ENCODE measurements around the gene MEIS2.

MEIS2 gene

DNA sequence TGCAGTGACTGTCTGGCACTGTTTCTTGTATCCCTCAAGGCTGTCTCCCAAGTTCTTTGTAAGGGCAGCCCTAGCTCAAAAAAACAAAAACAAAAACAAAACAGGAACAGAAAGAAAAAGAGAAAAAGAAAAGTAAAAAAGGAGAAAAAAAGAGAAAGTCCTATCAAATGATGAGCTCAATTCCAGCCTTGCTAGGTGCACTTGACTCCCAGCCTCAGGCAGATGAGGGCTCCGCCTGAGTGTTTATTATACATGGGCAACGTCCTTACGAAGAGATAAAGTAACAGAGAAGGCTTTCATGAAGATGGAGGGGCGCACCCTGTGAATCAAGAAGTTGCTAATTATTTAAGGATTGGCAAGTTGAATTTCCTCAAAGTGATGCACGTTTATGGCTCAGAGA is 175.3 kb downstream of the MEIS2 start:
- ATAC-seq = no peak

DNA sequence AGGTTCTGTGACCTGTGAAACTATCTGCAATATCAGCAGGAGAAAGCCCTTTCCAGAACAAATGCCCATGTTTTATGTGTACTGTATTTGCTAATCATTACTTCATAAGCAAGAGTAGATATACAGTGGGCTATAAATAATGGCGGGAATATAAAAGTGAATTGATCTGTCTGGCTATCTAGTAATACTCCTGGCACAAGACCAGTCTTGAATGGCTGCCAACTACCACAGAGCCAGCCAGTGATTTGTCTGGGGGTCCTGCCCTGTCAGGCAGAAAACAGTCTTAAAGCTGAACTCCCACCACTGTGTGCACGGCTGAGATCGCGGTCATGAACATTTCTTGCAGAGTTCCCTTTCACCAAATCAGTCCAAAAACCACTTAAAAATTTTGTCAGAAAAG is 176.3 kb downstream of the MEIS2 start:
- no peak for ATAC-seq

DNA sequence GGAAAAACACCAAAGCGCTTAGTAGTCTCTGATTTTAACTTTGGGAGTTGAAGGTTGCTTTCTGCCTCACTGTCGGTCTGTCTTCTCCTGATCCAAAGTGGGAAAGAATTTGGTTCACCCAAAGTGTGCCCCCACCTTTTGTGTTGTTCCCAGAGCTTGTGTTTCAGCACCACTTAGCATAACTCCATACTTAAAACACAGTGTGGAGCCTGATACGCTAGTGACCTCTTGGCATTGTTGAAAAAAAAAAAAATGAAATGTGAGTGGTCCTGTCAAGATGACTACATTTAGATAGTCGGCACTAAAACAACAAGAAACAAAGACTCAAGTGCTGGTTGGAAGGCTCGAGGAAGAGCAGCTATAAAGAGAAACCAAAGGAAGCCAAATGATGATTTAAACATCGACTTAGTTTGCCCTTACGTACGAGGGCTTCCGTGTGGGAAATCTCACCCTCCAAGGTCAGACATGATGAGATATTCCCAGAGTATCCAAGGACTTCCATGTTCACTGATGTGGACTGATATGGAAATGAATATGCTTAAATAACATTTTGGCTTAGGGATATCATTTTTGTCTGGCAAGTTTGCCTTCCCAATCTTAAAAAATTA is 178.8 kb downstream of the MEIS2 start:
- no peak for ATAC-seq

DNA sequence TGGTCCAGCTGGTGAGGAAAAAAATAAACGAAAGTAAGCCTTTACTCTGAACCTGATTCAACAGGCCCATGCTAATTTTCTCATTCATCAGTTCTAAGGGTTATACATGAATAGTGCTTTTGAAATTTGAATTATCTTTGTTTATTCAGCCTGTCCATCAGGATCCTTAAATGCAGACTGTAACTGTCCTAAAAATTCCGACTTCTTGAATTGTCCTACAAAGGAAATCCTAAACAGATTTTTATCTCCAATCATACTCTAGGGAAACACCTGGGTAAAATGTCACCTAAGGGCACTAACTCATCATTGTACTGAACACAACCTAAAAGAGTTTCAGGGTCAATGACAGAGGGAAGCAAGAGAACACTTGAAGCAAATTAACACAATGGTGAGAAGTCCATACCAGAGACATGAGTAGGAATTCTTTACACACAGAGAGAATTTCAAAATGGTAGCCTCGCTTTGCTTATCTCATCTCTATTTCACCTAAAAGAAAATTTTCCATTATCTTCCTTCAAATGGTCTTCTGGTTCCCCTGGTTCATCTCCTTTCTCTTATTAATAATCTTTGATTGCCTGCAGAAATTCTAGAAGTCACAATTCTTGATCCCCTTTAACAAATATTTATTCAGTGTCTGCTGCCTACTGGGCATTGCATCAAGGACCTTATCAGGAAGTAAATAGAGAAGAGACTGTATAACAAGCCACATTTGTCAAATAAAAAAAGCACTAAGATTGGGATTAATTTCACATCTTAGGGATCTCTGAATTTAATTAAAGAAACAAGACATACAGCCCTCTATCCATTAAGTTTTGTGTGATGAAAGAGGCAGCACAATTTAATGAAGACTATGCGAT is 182.7 kb downstream of the MEIS2 start:
- ATAC-seq = no peak

DNA sequence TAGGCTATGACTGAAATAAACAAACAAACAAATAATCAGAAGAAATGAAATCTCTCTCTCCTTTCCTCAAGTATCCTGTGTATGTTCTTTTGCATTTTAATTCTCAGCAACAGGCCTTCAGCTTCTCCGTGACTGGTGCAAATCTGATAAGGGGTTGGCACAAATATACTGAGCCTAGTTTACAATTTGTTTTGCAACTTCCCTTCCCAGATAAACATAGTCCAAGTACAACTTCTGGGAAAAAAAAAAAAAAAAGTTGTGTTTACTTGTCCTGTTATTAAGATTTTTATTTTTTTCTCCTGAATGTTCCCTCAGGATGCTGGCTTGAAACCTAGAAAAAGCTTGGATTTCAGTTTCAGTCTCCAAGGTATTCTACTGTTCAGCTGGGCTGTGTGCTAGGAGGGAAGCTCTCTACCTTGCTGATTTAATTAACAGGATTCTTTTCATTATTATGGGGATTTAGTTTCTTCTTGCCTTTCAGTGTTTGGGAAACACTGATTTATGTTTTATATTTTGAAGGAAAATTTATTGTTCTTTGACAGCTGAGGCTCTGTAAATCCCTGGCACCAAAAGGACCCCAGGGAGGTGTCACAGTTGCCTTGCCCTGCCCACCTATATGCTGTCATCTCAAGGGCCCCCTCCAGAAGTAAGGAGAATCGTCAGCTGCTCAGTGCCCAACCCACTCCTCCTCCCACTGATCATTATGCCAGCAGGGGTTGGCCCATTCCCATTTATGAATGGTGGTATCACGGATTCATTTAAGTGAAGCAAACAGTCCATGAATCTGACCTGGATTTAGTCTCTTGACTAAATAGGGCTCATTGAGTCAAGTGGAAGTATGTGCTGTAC is 185.2 kb downstream of the MEIS2 start:
- no peak for ATAC-seq

DNA sequence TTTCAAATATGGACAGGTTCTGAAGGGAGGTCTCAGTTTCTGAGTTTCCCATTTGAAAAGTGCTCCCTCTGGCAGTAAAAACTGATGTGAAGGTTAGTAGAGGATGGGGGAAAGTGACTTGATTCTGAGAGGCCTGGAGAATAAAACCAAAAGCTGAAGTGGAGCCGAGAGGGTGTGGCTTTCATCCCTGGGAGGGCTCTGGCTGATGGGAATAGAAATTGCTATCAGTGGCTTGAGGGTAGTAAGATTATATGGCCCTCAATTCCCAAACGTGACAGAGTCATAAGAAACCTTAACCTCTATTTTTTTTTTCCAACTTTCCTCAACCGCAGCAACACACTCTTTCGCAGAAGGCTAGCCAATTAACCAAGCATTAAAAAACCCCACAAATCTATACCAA is 185.9 kb downstream of the MEIS2 start:
- no peak for ATAC-seq

DNA sequence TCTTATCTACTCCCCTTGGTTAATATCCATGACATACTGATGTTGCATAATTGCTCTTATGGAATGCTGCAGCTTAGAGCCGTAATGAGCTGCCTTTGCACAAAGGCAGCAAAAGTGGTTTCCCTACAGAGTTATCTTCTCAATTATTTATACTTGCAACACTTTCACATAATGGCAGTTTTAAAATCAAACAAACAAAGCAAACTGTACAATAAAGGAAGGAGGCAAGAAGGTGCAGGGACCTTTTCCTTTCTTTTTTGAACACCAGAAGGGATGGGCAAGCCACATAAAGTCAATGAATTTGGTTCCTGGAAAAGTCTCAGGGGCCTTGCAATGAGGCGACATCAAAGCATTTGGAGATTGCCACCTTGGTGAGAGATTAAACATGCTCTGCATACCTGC is 188.0 kb downstream of the MEIS2 start:
- no peak for ATAC-seq

DNA sequence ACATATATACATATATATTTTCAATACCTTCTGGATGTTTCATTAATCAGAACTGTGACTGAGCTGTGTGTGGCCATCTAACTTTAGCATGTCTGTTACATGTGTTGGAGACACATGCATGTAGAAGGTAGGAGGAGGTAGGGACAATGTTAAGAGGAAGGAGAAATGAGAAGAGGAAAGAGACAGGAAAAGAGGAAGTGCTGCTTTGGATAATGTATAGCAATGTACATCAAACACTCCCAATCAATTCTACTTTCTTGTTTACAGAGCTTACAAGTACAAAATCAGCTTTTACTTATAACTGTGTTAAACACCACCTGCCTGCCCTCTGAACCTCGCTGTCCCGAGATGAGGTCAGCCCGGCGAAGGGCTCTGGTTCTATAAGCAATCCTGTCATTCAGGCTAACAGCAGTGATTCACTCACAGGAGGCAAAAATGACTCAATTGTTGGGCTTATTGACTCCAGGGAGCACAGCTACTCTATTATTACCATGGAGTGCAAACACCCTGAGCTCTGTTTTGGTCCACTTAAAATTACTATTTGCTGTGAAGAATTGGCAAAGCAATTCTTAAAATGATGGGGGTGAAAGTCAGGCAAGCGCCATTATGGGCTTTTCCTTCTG is 188.9 kb downstream of the MEIS2 start:
- ATAC-seq = no peak

DNA sequence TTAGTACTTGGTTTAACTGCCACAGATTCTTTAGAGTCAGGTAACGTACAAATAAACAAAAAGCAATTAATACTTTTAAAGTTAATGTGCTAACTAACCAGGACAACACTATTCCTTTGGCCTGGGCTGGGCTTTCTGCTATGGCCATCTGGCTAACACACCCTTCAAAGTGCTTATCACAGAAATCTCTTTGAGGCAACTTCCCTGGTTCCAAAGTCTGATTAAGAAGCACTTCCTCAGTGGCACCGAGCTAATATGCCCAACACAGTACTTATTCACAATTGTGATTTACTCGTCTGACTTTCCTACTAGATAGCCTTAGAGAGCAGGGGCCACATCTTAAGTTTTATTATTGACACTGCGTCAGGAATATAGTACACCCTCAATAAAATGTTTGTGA is 191.4 kb downstream of the MEIS2 start:
- ATAC-seq = no peak

DNA sequence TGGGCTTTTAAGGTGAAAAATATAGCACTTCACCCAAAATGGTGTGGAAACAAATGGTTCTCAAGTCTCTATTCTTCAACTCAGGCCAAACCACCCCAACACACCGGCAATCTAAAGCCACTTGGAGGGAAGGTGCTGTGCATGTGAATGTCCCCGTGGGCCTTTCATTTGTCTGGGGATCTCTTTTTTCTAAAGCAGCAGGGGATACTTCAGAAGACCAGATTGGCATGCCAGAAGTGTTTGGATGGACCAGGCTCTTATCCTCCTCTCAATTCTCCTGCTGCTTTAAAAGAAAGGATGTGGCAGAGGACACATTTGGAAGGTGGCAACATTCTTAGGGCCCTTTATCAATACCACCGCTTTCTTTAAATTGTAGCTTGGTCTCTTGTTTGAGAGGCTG is 193.1 kb downstream of the MEIS2 start:
- no peak for ATAC-seq

DNA sequence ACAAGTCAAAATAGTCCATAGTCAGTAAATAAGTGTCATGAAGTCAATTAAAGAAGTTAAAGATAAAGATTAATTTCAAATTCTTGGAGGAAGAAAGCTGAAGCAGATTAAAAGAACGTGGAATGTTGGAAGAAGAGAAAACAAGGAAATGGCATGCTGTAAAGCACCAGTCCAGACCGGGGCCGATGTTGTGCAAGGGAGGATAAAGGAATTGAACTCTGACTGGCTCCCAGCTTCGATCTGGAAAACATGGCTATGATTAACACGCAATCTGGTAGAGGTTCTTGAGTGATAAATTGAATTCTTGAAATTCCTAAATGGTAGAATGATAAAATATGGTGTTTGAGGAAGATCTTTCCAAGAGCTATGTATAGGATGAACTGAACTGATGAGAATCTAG is 194.4 kb downstream of the MEIS2 start:
- ATAC-seq = no peak

DNA sequence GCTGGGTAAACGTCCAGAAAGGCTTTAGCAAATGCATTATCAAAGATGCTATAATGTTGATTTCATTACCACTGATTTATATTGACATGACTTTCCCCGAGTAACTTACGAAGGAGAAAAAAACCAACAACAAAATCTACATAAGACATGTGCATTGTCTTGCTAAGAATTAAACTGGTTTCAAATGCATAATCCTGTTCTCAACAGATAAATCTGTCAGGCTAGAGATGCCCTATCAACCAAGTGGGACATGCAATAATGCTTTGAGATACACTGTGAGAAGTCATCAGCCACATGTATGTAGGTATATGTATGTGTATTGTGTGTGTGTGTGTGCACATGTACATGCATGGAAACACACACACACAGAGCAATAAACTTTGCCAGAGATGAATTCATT is 195.6 kb downstream of the MEIS2 start:
- no peak for ATAC-seq

DNA sequence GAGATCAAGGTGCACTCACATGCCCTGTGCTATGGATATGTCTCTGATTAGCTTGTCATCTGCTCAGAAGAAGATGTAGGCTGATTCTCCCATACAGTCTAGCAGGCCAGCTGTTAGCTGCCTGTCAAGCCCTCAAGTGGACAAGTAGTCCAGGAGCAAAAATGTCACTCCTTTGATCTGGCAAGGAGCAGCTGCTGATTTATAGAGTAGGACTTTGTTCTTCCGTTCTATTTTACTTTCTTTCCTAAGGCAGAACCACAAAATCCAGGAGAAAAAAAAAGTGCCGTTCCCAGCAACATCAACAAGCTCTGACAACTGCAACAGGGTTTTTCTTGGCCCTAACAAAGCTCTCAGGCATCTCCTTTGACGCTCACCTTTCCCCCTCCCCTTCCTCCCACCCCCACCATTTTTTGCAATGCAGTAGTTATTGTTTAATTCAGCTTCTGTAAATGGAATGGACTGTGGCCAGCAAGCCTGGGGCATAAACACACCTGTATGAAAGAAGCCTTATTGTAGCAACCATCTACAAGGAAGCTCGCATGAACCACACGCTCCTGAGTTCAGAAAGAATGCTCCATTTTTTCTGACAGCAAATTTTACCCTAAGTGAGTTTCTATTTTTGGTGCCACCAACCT is 196.3 kb downstream of the MEIS2 start:
- no peak for ATAC-seq

DNA sequence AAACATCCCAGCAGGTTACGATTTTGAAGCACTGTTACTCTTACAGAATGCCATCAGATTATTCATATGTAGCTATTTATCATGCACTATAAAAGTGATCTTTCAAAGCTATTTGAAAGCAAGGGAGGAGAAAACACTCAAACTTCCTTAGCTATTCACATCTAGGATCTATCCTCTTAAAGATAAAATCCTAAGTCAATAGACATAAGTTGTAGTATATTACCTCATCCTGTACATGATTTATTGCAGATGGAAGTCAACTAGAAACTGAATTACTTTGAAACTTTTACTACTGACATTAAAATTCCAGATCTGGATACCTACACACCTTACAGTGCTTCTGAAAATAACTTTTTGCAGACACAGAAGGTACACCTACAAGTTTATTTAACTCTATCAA is 197.2 kb downstream of the MEIS2 start:
- ATAC-seq = no peak

DNA sequence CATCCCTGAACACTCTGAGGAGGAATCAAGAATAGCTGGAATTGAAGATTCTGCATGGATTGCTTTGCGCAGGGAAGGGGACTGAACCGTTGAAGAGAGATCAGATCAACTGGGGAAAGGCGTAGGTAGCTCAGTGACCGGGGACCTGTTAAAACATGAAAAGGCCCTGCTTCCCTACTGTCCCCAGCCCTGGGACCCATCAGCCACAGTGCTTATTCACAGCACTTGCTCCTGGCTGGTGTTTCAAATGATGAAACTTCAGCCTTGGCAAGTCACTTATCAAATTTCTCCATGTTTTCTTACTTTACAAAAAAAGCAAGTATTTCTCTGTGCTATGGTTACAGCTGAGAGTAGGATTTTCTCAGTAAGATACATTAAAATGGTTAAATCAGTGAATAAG is 199.3 kb downstream of the MEIS2 start:
- ATAC-seq = no peak

DNA sequence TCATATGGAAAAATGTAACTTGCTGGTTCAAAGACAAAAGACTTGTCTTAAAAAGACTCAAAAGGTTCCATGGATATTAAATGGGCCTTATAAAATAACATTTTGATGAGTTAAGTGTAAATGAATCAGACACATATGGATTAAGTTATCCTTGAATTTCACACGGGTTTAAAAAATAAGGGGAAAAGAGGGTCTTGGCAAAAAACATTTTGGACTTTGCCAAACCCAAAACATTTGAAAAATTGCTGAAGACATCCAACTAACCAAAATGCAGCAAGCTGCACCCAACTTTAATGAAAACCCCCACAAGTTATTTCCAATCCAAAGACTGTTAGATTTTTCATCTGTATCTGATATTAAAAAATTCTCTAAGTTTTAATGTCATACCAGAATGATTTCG is 200.7 kb downstream of the MEIS2 start:
- no peak for ATAC-seq

DNA sequence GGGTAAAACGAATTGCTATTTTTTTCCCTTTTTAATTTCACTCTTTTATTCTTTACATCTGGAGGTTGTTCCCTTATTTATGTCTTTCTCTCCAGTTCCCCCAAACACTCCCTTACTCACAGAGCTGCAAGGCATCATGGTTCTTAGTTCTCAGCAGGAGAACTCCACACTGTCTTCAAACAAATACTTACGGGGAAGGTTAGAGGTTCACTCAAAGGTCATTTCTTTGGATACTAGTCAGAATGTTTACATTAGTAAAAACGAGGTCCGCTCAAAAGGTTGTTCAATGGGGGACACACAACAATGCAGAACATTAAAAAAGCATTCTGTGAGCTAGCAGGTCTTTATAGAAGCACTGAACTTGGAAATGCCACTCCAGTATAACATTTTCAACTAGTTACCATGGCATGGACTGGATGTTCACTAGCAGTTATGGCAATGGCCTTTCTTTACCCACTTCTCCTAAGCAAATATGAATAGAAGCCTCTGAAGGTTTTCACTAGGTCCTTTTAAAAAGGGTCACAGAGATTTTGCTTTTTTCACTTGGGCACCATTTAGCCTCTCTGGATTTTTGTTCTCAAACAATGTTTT is 201.7 kb downstream of the MEIS2 start:
- ATAC-seq = no peak

DNA sequence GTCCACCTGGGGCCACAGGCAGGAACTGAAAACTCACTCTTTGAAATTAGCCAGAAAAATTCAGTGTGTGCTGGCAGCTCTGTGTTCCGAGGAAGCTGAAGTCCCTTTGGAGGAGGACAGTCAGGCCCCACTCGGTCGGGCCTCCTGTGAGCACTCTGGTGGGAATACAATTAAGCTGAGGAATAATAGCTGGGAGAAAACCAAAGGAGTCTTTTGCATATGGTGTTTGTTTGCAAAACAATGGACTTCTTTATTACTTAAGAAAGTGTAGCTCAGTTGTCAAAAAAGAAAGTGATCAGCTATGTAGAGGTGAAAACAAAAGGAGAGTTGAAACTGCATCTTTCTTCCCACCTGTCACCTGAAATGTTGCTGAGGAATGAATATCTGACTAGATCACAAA is 202.5 kb downstream of the MEIS2 start:
- ATAC-seq = no peak

DNA sequence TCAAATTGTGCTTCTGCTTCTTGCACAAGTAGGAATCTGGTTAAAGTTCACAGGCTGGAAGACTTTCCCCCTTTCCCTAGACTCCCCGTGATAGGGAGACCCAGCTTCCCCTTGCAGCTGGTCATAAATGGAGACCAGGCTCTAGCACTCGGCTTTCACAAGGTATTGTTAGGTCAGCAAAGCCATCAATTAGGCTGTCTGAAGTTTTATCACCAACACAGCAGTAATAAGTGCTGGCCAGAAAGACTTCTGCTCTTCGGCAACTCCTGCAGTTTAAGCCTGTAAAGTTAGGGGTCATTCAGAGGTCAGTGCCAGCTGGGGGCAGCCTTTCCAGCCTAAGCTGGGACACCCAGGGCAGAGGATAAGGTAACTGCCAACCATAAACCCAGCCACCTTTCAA is 203.4 kb downstream of the MEIS2 start:
- no peak for ATAC-seq

DNA sequence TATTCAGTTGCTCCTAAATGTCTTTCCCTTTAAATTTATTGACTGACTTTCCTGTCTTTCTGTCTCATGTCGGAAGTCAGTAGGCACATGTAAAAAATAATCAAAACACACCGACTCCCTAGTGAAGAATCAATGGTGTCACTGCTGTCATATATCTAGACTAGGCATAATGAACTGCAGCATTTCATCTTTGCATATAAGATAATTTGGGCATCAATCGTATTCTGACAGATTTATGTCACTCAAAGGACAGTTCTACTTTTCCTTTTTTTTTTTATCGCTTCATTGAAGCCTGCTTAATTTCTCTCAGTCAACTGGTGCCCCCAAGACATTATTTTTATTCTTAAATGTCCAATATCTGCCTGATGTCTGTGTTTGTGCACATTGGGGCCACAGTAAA is 206.3 kb downstream of the MEIS2 start:
- ATAC-seq = no peak

DNA sequence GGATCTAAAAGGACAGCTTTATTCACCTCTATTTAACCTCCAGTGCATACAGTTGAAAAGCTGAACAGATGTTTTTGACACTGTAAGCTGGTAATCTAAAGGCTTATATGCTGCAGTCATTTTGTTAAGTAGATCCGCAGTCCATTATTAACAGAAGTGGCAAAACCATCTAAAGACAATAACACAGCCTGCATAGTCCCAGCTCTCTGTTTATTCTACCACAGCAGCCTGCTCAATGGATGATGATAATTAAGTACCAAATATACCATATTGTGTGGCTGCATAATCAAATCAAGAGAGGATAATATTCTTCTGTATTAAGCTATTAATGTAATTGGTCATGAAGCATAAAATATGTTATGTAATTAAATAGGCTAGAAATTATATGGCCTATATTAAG is 207.1 kb downstream of the MEIS2 start:
- no peak for ATAC-seq

All from activated CD4-positive, CD25-positive, alpha-beta regulatory T cell treated with anti-CD3 and anti-CD28 coated beads, Interleukin-2, amount 50 U/mL, for 24 hours (primary cell).